Esophagus muscularis mucosa (tissue), 4 donors: ENCODE results near the gene CLEC16A. TPM values are rescaled to one million over a fixed set of nuclear protein-coding genes. Genes with fewer than 3 reads are reported as not detected.
A peak's percentile ranks its signal among the peaks of the same experiment; 100 is the strongest.

Experiments used
- DNase-seq: peaks from one replicate; pipeline ENCODE4 v3.0.0-alpha.2; 2017; ENCODE audit errors: extremely low spot score
- H3K27ac ChIP-seq, 4 donors: fragments of 200-600 bp; sonication (generic); replicated peaks in 1 of 4; 1 replicate in 3 of 4; 2 replicates in 1 of 4; pipeline ENCODE4 v1.5.1; 2016 to 2019; ENCODE audit warnings: mild to moderate bottlenecking in 1 of 4
- H3K27me3 ChIP-seq, 4 donors: fragments of 200-600 bp; sonication (generic); one replicate each; pipeline versions ENCODE4 v1.5.1 to v1.6.0; 2016 to 2019
- H3K36me3 ChIP-seq, 4 donors: fragments of 200-600 bp; sonication (generic); one replicate each; pipeline ENCODE4 v1.5.1; 2016 to 2019
- H3K4me1 ChIP-seq, 4 donors: fragments of 200-600 bp; sonication (generic); one replicate each; pipeline ENCODE4 v1.5.1; 2016 to 2019
- H3K4me3 ChIP-seq, 4 donors: fragments of 200-600 bp; sonication (generic); 1 replicate in 2 of 4; 2 replicates in 2 of 4; pipeline ENCODE4 v1.5.1; 2016 to 2019; ENCODE audit warnings: mild to moderate bottlenecking in 4 of 4, moderate library complexity in 1 of 4
- H3K9me3 ChIP-seq, 4 donors: fragments of 200-600 bp; sonication (generic); 1 replicate in 3 of 4; 2 replicates in 1 of 4; pipeline ENCODE4 v1.5.1; 2016 to 2019
- EP300 ChIP-seq: sonication (generic); formaldehyde crosslinking; IDR thresholded peaks from one replicate; pipeline ENCODE4 v1.6.1; 2017; ENCODE audit warnings: antibody characterized with exemption
- POLR2A ChIP-seq: fragments of 450-650 bp; IDR thresholded peaks from one replicate; pipeline ENCODE4 v1.6.1; 2017; ENCODE audit warnings: antibody characterized with exemption, moderate library complexity, mild to moderate bottlenecking, low read depth
- POLR2AphosphoS5 ChIP-seq, 2 donors: sonication (generic); formaldehyde crosslinking; IDR thresholded peaks; one replicate each; pipeline ENCODE4 v1.6.1; 2017; ENCODE audit warnings: antibody characterized with exemption in 2 of 2
- WGBS: methylation state at CpG from one replicate; pipeline ENCODE4 v1.1.5; 2018; 5-methylcytosine and 5-hydroxymethylcytosine counted together
- intact Hi-C: fragments of 100-400 bp; cut with DNase I; formaldehyde crosslinking; loops from one replicate; pipeline ENCODE4 v1.15.1; 2023
- total RNA-seq, 4 donors: library from RNA; depleted of rRNA; stranded (reverse); fragments of >200 nt; gene quantifications; one replicate each; pipeline versions ENCODE4 v1.1.0 to v1.2.1, GENCODE V29; 2016
- TF ChIP-seq, protein P1 (sequence below), 3 experiments: fragments of 200-600 bp in 2 of 3; fragments of 450-650 bp in 1 of 3; sonication (generic) in 2 of 3; IDR thresholded peaks; one replicate each; pipeline ENCODE4 v1.5.1; 2017 to 2019; ENCODE audit warnings: antibody characterized with exemption in 3 of 3, mild to moderate bottlenecking in 2 of 3, moderate library complexity in 1 of 3

The CLEC16A gene
- total RNA-seq, 4 donors from 2014 or later: 22.3 to 34.7 (median 29.2) TPM

- TF ChIP-seq, protein P1, sequence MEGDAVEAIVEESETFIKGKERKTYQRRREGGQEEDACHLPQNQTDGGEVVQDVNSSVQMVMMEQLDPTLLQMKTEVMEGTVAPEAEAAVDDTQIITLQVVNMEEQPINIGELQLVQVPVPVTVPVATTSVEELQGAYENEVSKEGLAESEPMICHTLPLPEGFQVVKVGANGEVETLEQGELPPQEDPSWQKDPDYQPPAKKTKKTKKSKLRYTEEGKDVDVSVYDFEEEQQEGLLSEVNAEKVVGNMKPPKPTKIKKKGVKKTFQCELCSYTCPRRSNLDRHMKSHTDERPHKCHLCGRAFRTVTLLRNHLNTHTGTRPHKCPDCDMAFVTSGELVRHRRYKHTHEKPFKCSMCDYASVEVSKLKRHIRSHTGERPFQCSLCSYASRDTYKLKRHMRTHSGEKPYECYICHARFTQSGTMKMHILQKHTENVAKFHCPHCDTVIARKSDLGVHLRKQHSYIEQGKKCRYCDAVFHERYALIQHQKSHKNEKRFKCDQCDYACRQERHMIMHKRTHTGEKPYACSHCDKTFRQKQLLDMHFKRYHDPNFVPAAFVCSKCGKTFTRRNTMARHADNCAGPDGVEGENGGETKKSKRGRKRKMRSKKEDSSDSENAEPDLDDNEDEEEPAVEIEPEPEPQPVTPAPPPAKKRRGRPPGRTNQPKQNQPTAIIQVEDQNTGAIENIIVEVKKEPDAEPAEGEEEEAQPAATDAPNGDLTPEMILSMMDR (IDR thresholded peaks at IDR 0.05): no peak
- TF ChIP-seq POLR2AphosphoS5 (IDR thresholded peaks at IDR 0.05) (no peak), POLR2A (no peak), EP300 (no peak)
- no peak for DNase-seq
- Histone ChIP-seq H3K36me3 (peaks cover 7 to 25% (median 13%) of the 10 kb centered on the region in 4 donors), H3K27ac (no peak overlapping the region), H3K4me1 (peaks cover 0 to 18% (median 14%) of the 10 kb centered on the region in 4 donors), H3K9me3 (no peaks in the 10 kb centered on the region), H3K4me3 (no peak overlapping the region), H3K27me3 (no peaks in the 10 kb centered on the region)
- 81% methylated on average over 6 of the region's 6 CpGs for WGBS
- intact Hi-C loops: no loop called here
Observed at GRCh38 chr16:10957771-10958482, 13.6 kb downstream of the CLEC16A start.

GRCh38 chr16:10959161-10959560 is 14.8 kb downstream of the CLEC16A start:
- Histone ChIP-seq H3K27me3 (no peaks in the 10 kb centered on the region), H3K4me3 (no peak overlapping the region), H3K27ac (no peak overlapping the region), H3K4me1 (peaks cover under 1 to 18% (median 12%) of the 10 kb centered on the region in 4 donors), H3K9me3 (no peaks in the 10 kb centered on the region), H3K36me3 (peaks cover 12 to 34% (median 23%) of the 10 kb centered on the region in 4 donors)
- intact Hi-C loops: no loop called here
- DNase-seq: no peak
- no peak for TF ChIP-seq EP300
- TF ChIP-seq, protein P1 (IDR thresholded peaks at IDR 0.05): no peak
- TF ChIP-seq POLR2A: no peak
- no peak for TF ChIP-seq POLR2AphosphoS5 (IDR thresholded peaks at IDR 0.05)
- 73% methylated on average over 5 of the region's 5 CpGs for WGBS

- H3K4me1 ChIP-seq: peaks cover 4 to 23% (median 16%) of the 10 kb centered on the region in 4 donors
- WGBS: 48% methylated on average over 7 of the region's 7 CpGs
- intact Hi-C loops: loop anchor here (5.0 kb wide), 1 partner anchor 396 kb away; no protein-coding TSS in a partner anchor
- no peak overlapping the region for H3K4me3 ChIP-seq
- H3K27ac ChIP-seq: peak overlapping the region; percentile 25 to 53 (median 46)
- H3K36me3 ChIP-seq: peaks cover 12 to 42% (median 23%) of the 10 kb centered on the region in 4 donors
- no peaks in the 10 kb centered on the region for H3K27me3 ChIP-seq
- no peaks in the 10 kb centered on the region for H3K9me3 ChIP-seq
- DNase-seq: no peak
- no peak for TF ChIP-seq EP300
- TF ChIP-seq POLR2AphosphoS5 (IDR thresholded peaks at IDR 0.05): peak; percentile 32 to 48
Observed at GRCh38 chr16:10961231-10961630, 16.9 kb downstream of the CLEC16A start.

DNA sequence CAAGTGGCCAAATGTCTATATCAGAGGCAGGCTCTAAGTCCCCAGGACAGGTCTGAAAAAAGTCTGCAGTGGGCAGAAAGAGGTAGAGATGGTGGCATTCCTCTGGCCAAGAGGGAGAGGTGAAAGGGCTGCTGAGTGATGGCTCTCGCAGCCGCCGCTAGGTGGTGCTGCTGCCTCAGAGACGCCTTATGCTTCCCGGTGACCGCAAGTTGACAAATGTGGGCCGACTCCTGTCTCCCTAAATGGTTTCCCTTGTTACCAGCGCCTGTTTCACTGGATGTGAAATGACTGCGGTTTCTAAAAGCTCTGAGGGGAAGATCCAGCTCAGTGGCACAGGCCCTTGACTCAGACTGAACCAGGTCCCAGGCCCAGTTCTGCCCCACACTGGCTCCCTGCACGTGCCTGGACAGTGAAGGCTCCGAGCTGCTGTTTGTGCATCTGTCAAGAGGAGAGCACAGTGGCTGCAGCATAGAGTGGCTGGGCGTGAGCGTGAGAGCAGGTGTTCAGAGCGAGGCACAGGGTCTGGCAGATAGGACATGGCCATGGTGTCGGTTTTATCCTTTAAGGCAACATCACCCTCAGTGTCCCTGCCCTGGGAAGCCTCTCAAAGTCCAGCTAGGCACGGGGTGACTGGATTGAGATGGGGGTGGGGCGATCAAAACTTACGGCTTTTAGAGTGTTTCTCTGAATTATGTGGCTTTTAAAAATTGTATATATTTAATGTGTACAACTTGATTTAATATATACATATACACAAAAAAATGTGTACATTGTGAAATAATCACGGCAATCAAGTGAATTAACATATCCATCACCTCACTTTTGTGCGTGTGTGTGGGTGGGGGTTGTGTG is 19.9 kb downstream of the CLEC16A start:
- H3K27me3 ChIP-seq: no peaks in the 10 kb centered on the region
- TF ChIP-seq POLR2A (no peak), POLR2AphosphoS5 (IDR thresholded peaks at IDR 0.05) (peak in 1 of 2 donors; percentile 62), EP300 (no peak)
- TF ChIP-seq, protein P1 (IDR thresholded peaks at IDR 0.05): peak; percentile 93 to 96 (median 94)
- no peak for DNase-seq
- H3K36me3 ChIP-seq: peaks cover 12 to 50% (median 24%) of the 10 kb centered on the region in 4 donors
- peak overlapping the region; percentile 30 to 69 (median 60) for H3K27ac ChIP-seq
- H3K4me1 ChIP-seq: peaks cover 7 to 23% (median 14%) of the 10 kb centered on the region in 4 donors
- peak overlapping the region in 2 of 4 donors; percentile 10 to 24 for H3K4me3 ChIP-seq
- intact Hi-C loops: loop anchor here (5.0 kb wide), 1 partner anchor 393 kb away; no protein-coding TSS in a partner anchor
- H3K9me3 ChIP-seq: no peaks in the 10 kb centered on the region
- 42% methylated on average over 9 of the region's 20 CpGs for WGBS
